ENCODE measurements around the gene SLC41A3.
"Not testable (repeated sequence)": the region's sequence is repeated elsewhere in the genome, so short reads cannot be mapped to it uniquely, and the experiment has no call there.

SLC41A3 gene

GRCh38 chr3:126002189-126002588 lies 81.7 kb downstream of the SLC41A3 start:
- POLR2A ChIA-PET (ENCODE audit: low non-redundant PET) = no interaction called here
- CTCF ChIA-PET = interaction anchor here (0.7 kb wide), 1 partner anchor 22 kb away, joined by 3 read pairs; no protein-coding TSS in a partner anchor

GRCh38 chr3:125996751-125997150 lies 87.2 kb downstream of the SLC41A3 start:
- CTCF ChIA-PET; POLR2A ChIA-PET (ENCODE audit: low non-redundant PET); H3K27ac ChIP-seq; DNase-seq (ENCODE audit: low spot score): not testable (repeated sequence)

More at GRCh38 chr3:126002189-126002588, 81.7 kb downstream of the SLC41A3 start:
- no peak overlapping the region for H3K27ac ChIP-seq
- TF ChIP-seq CTCF (conservative IDR thresholded peaks at IDR 0.05; ENCODE audit: low read depth) = no peak
- DNase-seq (ENCODE audit: low spot score) = no peak

- H3K27ac ChIP-seq = peak overlapping the region; percentile 74
- ChIA-PET CTCF (no interaction called here), POLR2A (ENCODE audit: low non-redundant PET) (interaction anchor here (0.6 to 1.4 kb wide), 3 partner anchors 94 to 1609 kb away, joined by 3 read pairs; partner anchors contain the start of gene SLC41A3)
- no peak for TF ChIP-seq CTCF (conservative IDR thresholded peaks at IDR 0.05; ENCODE audit: low read depth)
- peak; percentile 84 for DNase-seq (ENCODE audit: low spot score)
These were observed 93.5 kb downstream of the SLC41A3 start for GRCh38 chr3:125990253-125990970.

- CTCF ChIA-PET; POLR2A ChIA-PET (ENCODE audit: low non-redundant PET); DNase-seq (ENCODE audit: low spot score): not testable (repeated sequence)
These were observed 99.0 kb downstream of the SLC41A3 start for GRCh38 chr3:125984951-125985350.

GRCh38 chr3:125977104-125977503 lies 106.8 kb downstream of the SLC41A3 start:
- CTCF ChIA-PET = not testable (repeated sequence)

More at GRCh38 chr3:125984951-125985350, 99.0 kb downstream of the SLC41A3 start:
- not testable (repeated sequence) for H3K27ac ChIP-seq

GRCh38 chr3:125976003-125976390 lies 107.9 kb downstream of the SLC41A3 start:
- H3K27ac ChIP-seq; CTCF ChIA-PET; DNase-seq (ENCODE audit: low spot score); POLR2A ChIA-PET (ENCODE audit: low non-redundant PET): not testable (repeated sequence)

More at GRCh38 chr3:125977104-125977503, 106.8 kb downstream of the SLC41A3 start:
- POLR2A ChIA-PET (ENCODE audit: low non-redundant PET); DNase-seq (ENCODE audit: low spot score); H3K27ac ChIP-seq: not testable (repeated sequence)

- POLR2A ChIA-PET (ENCODE audit: low non-redundant PET); DNase-seq (ENCODE audit: low spot score); H3K27ac ChIP-seq; CTCF ChIA-PET: not testable (repeated sequence)
These were observed 108.5 kb downstream of the SLC41A3 start for GRCh38 chr3:125975245-125976002.

GRCh38 chr3:125971997-125972944 lies 111.7 kb downstream of the SLC41A3 start:
- H3K27ac ChIP-seq; POLR2A ChIA-PET (ENCODE audit: low non-redundant PET); DNase-seq (ENCODE audit: low spot score): not testable (repeated sequence)
- CTCF ChIA-PET = interaction anchor here (0.7 kb wide), 1 partner anchor 194 kb away, joined by 4 read pairs; no protein-coding TSS in a partner anchor
- TF ChIP-seq CTCF (conservative IDR thresholded peaks at IDR 0.05; ENCODE audit: low read depth) = peak; percentile 88

GRCh38 chr3:125968701-125969592 lies 115.0 kb downstream of the SLC41A3 start, which contains the start of gene ROPN1B:
TSS of gene ROPN1B (plus strand) at chr3:125969178. CDS start at chr3:125972055, 2,877 bp downstream.
- POLR2A ChIA-PET (ENCODE audit: low non-redundant PET); H3K27ac ChIP-seq: not testable (repeated sequence)

GRCh38 chr3:125968121-125968520 lies 115.8 kb downstream of the SLC41A3 start:
- POLR2A ChIA-PET (ENCODE audit: low non-redundant PET); CTCF ChIA-PET; DNase-seq (ENCODE audit: low spot score); H3K27ac ChIP-seq: not testable (repeated sequence)

More at GRCh38 chr3:125968701-125969592, 115.0 kb downstream of the SLC41A3 start, which contains the start of gene ROPN1B:
- DNase-seq (ENCODE audit: low spot score); CTCF ChIA-PET: not testable (repeated sequence)
